GM18867 (cell line): ENCODE measurements around the gene TAAR1.
A peak's percentile ranks its signal among the peaks of the same experiment; 100 is the strongest.
"Not testable (repeated sequence)": the region's sequence is repeated elsewhere in the genome, so short reads cannot be mapped to it uniquely, and the experiment has no call there.

Experiments
- ATAC-seq: cut with Tn5 transposase; IDR thresholded peaks from one replicate; pipeline ENCODE4 v1.9.1; 2021; ENCODE audit warnings: mild to moderate bottlenecking, moderate library complexity; ENCODE audit not compliant: unreplicated experiment

The TAAR1 gene

GRCh38 chr6:132659082-132659481, at the start of gene TAAR1:
TSS of gene TAAR1 (minus strand) at chr6:132659182. CDS start at chr6:132646003, 13,179 bp downstream.
- no peak for ATAC-seq

DNA sequence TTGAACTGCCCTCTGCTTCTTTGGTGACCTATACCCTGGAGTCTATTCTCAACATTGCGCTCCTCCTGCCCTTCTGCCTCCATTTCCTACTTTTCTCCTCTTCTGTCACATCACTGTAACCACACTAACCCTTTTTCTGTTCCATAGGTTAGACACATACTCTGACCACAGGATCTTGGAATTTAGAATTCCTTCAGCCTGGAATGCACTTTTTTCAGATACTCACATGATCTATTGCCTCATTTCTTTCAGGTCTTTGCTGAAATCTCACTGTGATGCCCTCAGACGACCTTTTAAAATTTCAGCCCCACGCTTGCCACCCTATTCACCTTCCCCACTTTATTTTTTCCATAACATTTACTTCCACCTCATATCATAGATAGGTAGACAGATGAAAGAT, 49.8 kb upstream of the TAAR1 start:
- no peak for ATAC-seq

DNA sequence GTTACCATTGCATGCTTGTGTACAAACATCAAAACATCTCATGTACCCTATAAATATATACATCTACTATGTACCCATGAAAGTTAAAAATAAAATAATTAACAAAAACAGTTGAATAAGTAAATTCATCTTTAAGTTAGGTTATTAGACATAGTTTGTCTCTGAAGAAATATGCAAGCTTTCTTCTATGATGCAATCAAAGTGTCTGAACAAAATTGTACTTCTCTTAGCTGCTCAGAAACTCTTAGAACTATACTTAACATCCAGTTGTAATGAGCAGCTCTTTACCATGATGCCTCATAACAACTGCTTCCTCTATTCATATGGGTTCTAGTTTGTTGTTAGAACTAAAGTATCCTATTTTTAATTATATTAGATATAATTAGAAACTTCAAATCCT, 49.0 kb upstream of the TAAR1 start:
- ATAC-seq: no peak

DNA sequence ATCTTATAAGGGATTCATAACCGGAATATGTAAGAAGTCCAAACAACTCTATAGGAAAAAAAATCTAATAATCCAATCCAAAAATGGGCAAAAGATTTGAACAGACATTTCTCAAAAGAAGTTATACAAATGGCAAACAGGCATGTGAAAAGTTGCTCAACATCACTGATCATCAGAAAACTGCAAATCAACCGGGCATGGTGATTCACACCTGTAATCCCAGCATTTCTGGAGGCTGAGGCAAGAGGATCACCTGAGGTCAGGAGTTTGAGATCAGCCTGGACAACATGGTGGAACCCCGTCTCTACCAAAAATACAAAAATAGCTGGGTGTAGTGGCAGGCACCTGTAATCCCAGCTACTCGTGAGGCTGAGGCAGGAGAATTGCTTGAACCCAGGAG, 47.8 kb upstream of the TAAR1 start:
- not testable (repeated sequence) for ATAC-seq

DNA sequence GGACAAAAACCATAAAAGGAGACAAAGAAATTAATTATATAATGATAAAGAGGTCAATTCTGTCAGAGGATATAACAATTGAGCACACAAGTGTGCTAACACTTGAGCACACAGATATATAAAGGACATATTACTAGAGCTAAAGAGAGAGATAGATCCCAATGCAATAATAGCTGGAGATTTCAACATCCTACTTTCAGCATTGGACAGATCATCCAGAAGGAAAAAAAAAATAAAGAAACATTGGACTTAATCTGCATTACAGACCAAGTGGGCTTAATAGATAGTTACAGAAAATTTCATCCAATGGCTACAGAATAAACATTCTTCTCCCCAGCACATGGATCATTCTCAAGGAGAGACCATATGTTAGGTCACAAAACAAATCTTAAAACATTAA, 45.0 kb upstream of the TAAR1 start:
- no peak for ATAC-seq

DNA sequence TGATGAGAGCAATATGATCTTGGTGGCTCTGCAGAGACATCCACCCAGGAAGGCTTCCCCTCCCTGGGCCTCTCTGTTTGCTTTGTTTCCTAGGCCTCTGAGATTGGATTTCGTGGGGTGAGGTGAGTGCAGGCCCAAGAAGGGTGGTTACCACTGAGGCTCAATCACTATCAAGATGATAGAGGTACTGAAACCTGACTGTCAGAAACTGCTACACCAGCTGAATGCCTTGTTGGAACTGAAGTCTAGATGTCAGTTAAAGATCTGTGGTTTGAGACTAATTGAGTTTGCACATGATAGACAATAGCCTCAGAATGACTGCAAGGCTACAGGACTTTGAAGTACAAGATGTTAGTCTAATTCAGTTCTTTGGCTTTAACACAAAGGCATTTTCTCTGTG, 39.6 kb upstream of the TAAR1 start:
- ATAC-seq: peak; percentile 88

DNA sequence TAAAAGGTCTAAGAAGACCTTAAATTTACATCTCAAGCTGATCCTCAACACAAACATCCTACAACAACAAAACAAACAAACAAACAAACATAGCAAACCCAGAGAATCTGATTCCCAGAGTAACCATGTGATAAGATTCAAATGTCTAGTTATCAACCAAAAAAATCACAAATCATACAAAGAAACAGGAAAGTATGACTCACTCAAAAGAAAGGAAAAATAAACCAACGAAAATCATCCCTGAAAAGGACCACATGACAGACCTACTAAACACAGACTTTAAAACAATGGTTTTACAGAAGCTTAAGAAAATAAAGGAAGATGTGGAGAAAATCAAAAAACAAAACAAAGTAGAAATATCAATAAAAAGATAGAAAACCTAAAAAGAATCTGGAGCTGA, 36.8 kb upstream of the TAAR1 start:
- ATAC-seq: no peak

DNA sequence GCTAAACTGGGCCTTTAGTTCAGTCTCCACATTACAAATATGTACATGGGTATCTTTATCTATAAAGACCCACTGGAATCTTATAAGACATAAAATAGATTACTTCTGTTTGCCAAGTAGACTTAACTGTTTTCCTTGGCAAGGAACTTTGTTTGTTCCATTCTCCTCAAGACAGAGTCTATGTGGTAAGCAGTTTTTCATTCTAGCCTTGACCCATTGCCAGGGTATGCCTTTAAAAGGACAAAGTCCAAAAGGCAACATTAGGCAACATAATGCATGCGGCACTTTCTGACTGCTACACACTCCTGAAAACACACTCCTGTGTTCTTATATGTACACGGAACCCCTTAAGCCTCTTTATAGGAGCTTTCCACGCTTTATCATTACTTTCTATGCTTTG, 34.5 kb upstream of the TAAR1 start:
- no peak for ATAC-seq

GRCh38 chr6:132690678-132691077, 31.7 kb upstream of the TAAR1 start:
- no peak for ATAC-seq

DNA sequence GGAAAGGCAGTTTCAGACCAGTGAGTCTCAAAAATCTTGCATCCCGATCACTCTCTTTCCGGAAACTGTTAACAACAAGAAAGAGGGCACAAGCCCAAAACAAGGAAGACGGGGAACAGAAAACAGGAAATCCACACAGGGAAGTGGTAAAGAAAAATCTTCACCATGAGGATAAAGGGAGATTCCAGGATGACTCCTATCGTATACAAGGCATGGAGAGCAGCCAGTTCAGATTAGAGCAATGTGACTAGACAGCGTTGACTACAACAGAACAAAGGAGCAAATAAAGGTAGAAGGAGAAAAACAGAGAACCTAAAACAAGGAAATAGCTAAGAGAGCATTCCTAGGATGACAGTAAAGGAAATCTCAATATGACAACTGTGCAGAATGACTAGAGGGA, 28.3 kb upstream of the TAAR1 start:
- ATAC-seq: no peak

- ATAC-seq: no peak
Observed at GRCh38 chr6:132686531-132686930, 27.5 kb upstream of the TAAR1 start.

GRCh38 chr6:132685009-132685408, 26.0 kb upstream of the TAAR1 start:
- ATAC-seq: no peak

DNA sequence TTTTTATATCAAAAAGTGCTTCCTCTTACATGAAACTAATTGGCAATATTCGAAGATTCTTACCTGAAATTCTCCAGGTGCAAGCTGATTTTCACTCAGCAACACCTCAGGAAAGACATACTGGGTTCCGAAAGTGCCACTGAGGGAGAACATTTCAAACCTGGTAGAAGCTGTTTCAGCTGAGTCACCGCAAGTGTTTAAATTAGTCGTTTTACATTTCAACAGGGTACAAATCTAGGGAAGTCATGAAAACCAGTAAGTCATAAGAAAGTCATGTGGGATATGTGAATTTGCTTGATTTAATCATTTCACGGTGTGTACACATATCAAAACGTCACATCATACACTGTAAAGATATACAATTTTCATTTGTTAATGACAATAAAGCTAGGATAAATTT, 25.3 kb upstream of the TAAR1 start:
- ATAC-seq: no peak

DNA sequence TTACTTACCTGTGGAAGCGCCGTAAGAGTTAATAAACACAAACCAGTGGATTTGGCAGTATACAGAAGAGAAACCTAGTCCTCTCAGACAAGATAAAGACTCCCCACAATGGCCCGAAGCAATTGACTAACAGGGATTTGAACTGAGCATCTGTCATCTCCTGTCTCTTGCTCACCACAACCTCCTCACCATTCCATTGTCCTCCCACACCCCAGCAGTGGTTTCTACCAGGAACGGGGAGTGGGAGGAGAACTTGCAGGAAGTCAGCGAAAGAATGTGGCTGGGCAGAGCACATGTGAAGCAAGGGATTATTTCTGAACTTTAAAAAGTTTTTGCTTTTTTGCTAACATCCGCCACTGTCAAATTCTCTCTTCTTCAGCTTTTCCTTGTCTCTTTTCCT, 24.6 kb upstream of the TAAR1 start:
- no peak for ATAC-seq

DNA sequence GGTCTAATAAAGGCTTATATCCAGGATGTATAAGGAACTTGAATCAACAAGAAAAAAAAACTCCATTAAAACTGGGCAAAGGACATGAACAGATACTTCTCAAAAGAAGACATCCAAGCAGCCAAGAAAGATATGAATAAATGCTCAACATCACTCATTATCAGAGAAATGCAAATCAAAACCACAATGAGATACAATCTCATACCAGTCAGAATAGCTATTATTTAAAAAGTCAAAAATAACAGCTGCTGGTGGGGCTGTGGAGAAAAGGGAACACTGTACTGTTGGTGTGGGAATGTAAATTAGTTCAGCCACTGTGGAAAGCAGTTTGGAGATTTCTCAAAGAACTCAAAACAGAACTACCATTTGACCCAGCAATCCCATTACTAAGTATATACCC, 20.1 kb upstream of the TAAR1 start:
- not testable (repeated sequence) for ATAC-seq

GRCh38 chr6:132675749-132676148, 16.8 kb upstream of the TAAR1 start:
- no peak for ATAC-seq

GRCh38 chr6:132675002-132675401, 16.0 kb upstream of the TAAR1 start:
- ATAC-seq: no peak

- no peak for ATAC-seq
Observed at GRCh38 chr6:132673376-132674094, 14.6 kb upstream of the TAAR1 start.

GRCh38 chr6:132671295-132671694, 12.3 kb upstream of the TAAR1 start:
- ATAC-seq: no peak

DNA sequence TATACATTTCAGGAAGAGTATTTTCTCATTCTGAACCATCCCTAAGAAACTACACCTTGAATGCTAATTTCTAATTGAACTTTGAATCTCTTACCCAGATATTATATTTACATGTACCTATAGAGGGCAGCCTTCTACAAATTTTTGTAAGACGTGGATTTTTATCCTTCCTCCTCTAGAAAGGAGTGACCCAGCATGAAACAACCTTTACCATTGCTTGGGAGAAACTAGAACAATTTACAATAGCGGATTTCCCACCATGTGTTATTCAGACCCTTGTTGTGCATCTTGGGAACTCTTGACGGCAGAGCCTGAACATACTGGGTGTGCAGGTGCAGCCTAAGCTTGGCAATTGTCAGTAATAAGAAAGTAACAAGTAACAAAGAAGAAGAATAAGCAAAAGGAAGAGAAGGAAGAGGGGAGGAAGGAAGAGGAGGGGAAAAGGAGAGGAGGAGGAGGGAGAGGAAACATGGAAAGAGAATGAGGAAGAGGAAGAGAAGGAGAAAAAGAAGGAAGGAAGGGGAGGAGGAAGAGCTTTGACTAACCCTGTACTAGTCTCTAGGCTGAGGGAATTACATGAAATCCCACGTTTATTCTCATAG, 10.8 kb upstream of the TAAR1 start:
- peak; percentile 65 for ATAC-seq

GRCh38 chr6:132666118-132666517, 7.1 kb upstream of the TAAR1 start:
- ATAC-seq: no peak

DNA sequence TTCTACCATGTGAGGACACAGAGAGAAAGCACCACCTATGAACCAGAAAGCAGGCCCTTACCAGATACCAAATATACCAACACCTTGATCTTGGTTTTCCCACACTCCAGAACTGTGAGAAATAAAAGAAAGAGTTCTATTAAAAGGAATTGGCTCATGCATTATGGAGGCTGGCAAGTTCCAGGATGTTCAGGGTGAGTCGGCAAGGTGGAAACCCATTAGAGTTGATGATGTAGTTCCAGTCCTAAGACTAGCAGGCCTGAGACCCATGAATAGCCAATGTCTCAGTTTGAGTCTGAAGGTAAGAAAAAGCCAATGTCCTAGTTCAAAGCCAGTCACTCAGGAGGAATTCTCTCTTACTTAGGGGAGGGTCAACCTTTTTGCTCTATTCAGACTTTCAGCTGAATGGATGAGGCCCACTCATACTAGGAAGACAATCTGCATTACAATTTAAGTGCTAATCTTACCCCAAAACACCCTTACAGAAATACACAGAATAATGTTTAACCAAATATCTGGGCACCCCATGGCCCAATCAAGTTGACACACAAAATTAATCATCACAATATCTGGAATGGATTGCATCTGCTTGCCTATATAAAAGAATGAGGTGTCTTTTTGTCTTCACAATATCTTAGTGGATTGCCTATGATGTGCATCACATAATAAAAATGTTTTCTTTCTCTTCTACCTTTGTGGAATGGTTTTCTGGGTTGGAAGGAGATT, 5.5 kb upstream of the TAAR1 start:
- ATAC-seq: no peak
